GM12864 (cell line): ENCODE results near the gene PCDHB15.
"Not testable (repeated sequence)": the region's sequence is repeated elsewhere in the genome, so short reads cannot be mapped to it uniquely, and the experiment has no call there.

Source experiments
- DNase-seq: peaks from one replicate; pipeline ENCODE4 v3.0.0-alpha.2; 2011; ENCODE audit warnings: low read depth
- H3K4me3 ChIP-seq: 2 replicates; pipeline ENCODE4 v1.5.1; 2011; ENCODE audit warnings: mild to moderate bottlenecking, low read depth, low read length, control low read depth
- TF ChIP-seq, protein P1 (sequence below): IDR thresholded peaks from 2 replicates; pipeline ENCODE4 v1.5.1; 2011; ENCODE audit warnings: low read depth, mild to moderate bottlenecking, moderate library complexity, low read length, control low read depth, inconsistent platforms; ENCODE audit errors: missing control alignments

Gene PCDHB15

DNA sequence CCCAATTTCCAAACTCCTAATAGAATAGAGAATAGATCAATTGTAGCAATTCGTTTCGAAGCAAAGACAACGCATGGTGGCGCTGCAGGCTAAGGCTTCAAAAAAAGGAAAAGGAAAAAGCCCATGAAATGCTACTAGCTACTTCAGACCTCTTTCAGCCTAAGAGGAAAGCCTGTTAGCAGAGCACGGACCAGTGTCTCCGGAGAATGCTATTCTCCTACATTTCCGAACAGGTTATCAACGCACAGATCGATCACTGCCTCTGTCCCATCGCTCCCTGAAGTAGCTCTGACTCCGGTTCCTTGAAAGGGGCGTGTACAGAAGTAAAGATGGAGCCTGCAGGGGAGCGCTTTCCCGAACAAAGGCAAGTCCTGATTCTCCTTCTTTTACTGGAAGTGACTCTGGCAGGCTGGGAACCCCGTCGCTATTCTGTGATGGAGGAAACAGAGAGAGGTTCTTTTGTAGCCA, at the start of gene PCDHB15:
PCDHB15 (plus strand) TSS at position 146 of the 468 bp plus-strand sequence; CDS start at position 330, 184 bp downstream.
- no peak for DNase-seq
- TF ChIP-seq, protein P1, sequence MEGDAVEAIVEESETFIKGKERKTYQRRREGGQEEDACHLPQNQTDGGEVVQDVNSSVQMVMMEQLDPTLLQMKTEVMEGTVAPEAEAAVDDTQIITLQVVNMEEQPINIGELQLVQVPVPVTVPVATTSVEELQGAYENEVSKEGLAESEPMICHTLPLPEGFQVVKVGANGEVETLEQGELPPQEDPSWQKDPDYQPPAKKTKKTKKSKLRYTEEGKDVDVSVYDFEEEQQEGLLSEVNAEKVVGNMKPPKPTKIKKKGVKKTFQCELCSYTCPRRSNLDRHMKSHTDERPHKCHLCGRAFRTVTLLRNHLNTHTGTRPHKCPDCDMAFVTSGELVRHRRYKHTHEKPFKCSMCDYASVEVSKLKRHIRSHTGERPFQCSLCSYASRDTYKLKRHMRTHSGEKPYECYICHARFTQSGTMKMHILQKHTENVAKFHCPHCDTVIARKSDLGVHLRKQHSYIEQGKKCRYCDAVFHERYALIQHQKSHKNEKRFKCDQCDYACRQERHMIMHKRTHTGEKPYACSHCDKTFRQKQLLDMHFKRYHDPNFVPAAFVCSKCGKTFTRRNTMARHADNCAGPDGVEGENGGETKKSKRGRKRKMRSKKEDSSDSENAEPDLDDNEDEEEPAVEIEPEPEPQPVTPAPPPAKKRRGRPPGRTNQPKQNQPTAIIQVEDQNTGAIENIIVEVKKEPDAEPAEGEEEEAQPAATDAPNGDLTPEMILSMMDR = no peak
- no peak within 1 kb of the TSS for H3K4me3 ChIP-seq

DNA sequence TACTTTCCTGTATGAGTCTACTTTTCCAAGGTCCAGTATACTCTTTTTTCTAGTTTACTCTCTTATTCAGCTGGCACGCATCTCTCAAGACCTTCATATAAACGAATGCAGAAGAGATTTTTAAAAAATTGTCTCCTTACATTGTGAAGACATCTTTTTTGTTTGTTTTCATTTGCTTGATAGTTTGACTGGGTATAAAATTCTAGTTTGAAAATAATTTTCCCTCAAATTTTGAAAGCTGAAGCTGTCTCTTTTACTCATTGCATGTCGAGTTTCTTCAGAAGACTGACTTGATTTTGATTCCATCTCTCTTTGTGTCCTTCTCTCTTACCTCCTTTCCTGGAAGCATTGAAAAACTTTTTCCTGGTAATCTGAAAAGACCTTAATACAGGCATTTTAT, 48.8 kb upstream of the PCDHB15 start:
- TF ChIP-seq, protein P1 = no peak
- DNase-seq = no peak
- no peak overlapping the region for H3K4me3 ChIP-seq

DNA sequence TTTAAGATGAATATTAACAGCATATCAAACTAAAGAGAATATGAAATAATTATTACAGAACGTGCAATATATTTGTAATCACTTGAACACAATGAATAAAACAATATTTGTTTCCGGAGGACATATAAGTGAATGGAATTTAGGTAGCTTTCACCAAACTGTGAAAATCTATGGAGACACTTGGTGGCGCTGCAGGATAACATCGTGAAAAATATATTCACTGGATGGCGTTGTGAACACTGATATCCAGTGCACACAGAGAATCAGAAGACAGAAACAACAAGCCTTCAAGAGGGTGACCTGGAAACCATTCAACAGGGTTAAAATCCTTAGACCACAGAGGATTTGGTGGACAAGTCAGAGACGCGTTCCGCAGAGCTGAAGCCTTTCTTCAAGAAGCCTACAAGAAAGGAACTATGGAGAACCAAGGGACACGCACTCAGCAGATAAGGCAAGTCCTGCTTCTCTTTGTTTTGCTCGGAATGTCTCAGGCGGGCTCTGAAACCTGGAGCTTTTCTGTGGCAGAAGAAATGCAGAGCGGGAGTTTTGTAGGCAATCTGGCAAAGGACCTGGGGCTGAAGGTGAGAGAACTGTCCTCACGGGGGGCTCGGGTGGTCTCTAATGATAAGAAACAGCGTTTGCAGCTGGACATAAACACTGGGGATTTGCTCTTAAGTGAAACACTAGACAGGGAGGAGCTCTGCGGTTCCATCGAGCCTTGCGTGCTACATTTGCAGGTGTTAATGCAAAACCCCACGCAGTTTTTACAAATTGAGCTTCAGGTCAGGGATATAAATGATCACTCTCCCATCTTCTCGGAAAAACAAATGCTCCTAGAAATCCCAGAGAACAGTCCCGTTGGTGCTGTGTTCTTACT, 45.6 kb upstream of the PCDHB15 start, which contains the start of gene PCDHB11:
PCDHB11 (plus strand) TSS at position 269 of the 877 bp plus-strand sequence; CDS start at position 417, 148 bp downstream.
- TF ChIP-seq, protein P1 = no peak
- DNase-seq = no peak
- no peak within 1 kb of the TSS for H3K4me3 ChIP-seq

DNA sequence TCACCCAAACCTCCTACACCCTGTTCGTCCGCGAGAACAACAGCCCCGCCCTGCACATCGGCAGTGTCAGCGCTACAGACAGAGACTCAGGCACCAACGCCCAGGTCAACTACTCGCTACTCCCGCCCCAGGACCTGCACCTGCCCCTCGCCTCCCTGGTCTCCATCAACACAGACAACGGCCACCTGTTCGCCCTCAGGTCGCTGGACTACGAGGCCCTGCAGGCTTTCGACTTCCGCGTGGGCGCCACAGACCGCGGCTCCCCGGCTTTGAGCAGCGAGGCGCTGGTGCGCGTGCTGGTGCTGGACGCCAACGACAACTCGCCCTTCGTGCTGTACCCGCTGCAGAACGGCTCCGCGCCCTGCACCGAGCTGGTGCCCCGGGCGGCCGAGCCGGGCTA, 44.1 kb upstream of the PCDHB15 start:
- not testable (repeated sequence) for H3K4me3 ChIP-seq, DNase-seq

DNA sequence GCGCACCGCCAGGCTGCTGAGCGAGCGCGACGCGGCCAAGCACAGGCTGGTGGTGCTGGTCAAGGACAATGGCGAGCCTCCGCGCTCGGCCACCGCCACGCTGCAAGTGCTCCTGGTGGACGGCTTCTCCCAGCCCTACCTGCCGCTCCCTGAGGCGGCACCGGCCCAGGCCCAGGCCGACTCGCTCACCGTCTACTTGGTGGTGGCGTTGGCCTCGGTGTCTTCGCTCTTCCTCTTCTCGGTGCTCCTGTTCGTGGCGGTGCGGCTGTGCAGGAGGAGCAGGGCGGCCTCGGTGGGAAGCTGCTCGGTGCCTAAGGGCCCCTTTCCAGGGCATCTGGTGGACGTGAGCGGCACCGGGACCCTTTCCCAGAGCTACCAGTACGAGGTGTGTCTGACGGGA, 43.5 kb upstream of the PCDHB15 start:
- not testable (repeated sequence) for DNase-seq

DNA sequence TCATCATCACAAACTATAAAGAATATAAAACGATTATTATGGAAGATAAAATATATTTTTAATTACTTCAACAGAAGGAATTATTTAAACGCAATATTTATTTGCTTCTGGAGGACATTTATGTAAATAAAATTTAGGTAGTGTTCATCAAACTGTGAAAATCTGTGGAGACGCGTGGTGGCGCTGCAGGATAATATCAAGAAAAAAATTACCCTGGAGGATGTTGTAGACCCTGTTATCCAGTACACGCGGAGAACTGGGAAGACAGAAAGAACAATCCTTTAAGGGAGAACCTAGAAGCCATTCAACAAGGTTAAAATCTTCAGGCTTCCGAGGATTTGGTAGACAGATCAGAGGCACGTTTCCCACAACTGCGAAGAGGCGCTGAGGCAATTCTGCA, 36.7 kb upstream of the PCDHB15 start, which contains the start of gene PCDHB12:
PCDHB12 (plus strand) TSS at position 242 of the 400 bp plus-strand sequence. CDS start 189 bp downstream, outside the sequence.
- no peak within 1 kb of the TSS for H3K4me3 ChIP-seq
- TF ChIP-seq, protein P1 = no peak
- no peak for DNase-seq

More for the DNA sequence above, 43.5 kb upstream of the PCDHB15 start:
- not testable (repeated sequence) for H3K4me3 ChIP-seq

DNA sequence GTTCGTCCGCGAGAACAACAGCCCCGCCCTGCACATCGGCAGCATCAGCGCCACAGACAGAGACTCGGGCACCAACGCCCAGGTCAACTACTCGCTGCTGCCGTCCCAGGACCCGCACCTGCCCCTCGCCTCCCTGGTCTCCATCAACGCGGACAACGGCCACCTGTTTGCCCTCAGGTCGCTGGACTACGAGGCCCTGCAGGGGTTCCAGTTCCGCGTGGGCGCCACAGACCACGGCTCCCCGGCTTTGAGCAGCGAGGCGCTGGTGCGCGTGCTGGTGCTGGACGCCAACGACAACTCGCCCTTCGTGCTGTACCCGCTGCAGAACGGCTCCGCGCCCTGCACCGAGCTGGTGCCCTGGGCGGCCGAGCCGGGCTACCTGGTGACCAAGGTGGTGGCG, 34.9 kb upstream of the PCDHB15 start:
- H3K4me3 ChIP-seq = not testable (repeated sequence)

DNA sequence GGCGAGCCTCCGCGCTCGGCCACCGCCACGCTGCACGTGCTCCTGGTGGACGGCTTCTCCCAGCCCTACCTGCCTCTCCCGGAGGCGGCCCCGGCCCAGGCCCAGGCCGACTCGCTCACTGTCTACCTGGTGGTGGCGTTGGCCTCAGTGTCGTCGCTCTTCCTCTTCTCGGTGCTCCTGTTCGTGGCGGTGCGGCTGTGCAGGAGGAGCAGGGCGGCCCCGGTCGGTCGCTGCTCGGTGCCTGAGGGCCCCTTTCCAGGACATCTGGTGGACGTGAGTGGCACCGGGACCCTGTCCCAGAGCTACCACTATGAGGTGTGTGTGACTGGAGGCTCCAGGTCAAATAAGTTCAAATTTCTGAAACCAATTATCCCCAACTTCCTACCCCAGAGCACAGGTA, 34.3 kb upstream of the PCDHB15 start:
- not testable (repeated sequence) for DNase-seq

More for the DNA sequence above, 34.9 kb upstream of the PCDHB15 start:
- not testable (repeated sequence) for DNase-seq

DNA sequence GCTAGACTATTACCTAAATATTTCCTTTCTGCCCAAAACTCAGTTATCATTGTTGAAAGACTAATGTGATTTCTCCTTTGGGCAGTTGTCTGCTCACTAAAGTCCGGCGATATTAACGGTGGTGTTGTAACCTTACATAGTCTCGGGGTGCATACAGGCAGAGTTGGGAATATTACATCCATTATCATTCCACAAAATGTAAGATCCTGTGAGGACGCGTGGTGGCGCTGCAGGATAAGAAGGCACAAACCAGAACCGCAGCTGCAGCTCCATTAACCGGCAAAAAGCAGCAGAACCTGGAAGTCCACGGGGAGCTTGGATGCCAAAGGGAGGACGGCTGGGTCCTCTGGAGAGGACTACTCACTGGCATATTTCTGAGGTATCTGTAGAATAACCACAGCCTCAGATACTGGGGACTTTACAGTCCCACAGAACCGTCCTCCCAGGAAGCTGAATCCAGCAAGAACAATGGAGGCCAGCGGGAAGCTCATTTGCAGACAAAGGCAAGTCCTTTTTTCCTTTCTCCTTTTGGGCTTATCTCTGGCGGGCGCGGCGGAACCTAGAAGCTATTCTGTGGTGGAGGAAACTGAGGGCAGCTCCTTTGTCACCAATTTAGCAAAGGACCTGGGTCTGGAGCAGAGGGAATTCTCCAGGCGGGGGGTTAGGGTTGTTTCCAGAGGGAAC, 31.4 kb upstream of the PCDHB15 start, which contains the start of gene PCDHB13:
PCDHB13 (plus strand) TSS at position 264 of the 684 bp plus-strand sequence; CDS start at position 469, 205 bp downstream.
- DNase-seq, H3K4me3 ChIP-seq: not testable (repeated sequence)

More for the DNA sequence above, 34.3 kb upstream of the PCDHB15 start:
- H3K4me3 ChIP-seq = not testable (repeated sequence)

DNA sequence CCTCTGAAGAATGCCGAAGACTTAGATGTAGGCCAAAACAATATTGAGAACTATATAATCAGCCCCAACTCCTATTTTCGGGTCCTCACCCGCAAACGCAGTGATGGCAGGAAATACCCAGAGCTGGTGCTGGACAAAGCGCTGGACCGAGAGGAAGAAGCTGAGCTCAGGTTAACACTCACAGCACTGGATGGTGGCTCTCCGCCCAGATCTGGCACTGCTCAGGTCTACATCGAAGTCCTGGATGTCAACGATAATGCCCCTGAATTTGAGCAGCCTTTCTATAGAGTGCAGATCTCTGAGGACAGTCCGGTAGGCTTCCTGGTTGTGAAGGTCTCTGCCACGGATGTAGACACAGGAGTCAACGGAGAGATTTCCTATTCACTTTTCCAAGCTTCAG, 30.6 kb upstream of the PCDHB15 start:
- not testable (repeated sequence) for DNase-seq, H3K4me3 ChIP-seq

DNA sequence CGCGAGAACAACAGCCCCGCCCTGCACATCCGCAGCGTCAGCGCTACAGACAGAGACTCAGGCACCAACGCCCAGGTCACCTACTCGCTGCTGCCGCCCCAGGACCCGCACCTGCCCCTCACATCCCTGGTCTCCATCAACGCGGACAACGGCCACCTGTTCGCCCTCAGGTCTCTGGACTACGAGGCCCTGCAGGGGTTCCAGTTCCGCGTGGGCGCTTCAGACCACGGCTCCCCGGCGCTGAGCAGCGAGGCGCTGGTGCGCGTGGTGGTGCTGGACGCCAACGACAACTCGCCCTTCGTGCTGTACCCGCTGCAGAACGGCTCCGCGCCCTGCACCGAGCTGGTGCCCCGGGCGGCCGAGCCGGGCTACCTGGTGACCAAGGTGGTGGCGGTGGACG, 29.7 kb upstream of the PCDHB15 start:
- not testable (repeated sequence) for H3K4me3 ChIP-seq, DNase-seq

DNA sequence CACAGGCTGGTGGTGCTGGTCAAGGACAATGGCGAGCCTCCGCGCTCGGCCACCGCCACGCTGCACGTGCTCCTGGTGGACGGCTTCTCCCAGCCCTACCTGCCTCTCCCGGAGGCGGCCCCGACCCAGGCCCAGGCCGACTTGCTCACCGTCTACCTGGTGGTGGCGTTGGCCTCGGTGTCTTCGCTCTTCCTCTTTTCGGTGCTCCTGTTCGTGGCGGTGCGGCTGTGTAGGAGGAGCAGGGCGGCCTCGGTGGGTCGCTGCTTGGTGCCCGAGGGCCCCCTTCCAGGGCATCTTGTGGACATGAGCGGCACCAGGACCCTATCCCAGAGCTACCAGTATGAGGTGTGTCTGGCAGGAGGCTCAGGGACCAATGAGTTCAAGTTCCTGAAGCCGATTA, 29.2 kb upstream of the PCDHB15 start:
- H3K4me3 ChIP-seq, DNase-seq: not testable (repeated sequence)
